ENCODE measurements around the gene KIF4A. TPM values are rescaled to one million over a fixed set of nuclear protein-coding genes. Genes with fewer than 3 reads are reported as not detected.
A peak's percentile ranks its signal among the peaks of the same experiment; 100 is the strongest.

The KIF4A gene
- total and polyA plus RNA-seq, 2 of the 13 experiments (the other 11 are each of a cell fraction or from before 2014, with no cell fraction given), result 9.4 to 28.2 TPM

GRCh38 chrX:70289793-70290770 is at the start of gene KIF4A, which contains the start of gene PDZD11 (continued):
- TF ChIP-seq PCBP1 (IDR thresholded peaks at IDR 0.05; ENCODE audit: borderline replicate concordance, low read depth, low read length), result no peak
- TF ChIP-seq SNAI1 (CRISPR knock-in tag; IDR thresholded peaks at IDR 0.05; ENCODE audit: borderline replicate concordance), result no peak
- TF ChIP-seq KAT8 (CRISPR knock-in tag; IDR thresholded peaks at IDR 0.05), result peak; percentile 65
- no peak for TF ChIP-seq SMYD3 (CRISPR knock-in tag; IDR thresholded peaks at IDR 0.05)
- TF ChIP-seq ELF3 (CRISPR knock-in tag; IDR thresholded peaks at IDR 0.05), result peak; percentile 30; the same call in 1 of the 2 replicates
- no peak for TF ChIP-seq ZNF547 (CRISPR knock-in tag; IDR thresholded peaks at IDR 0.05)
- no peak for TF ChIP-seq HNF4A (CRISPR knock-in tag; IDR thresholded peaks at IDR 0.05)
- no peak for TF ChIP-seq ZNF160 (CRISPR knock-in tag; IDR thresholded peaks at IDR 0.05)
- TF ChIP-seq NCOA2 (CRISPR knock-in tag; IDR thresholded peaks at IDR 0.05), result no peak
- no peak for TF ChIP-seq ADNP (CRISPR knock-in tag; IDR thresholded peaks at IDR 0.05)
- TF ChIP-seq TBX3 (IDR thresholded peaks at IDR 0.05; ENCODE audit: borderline replicate concordance), result no peak
- no peak for TF ChIP-seq SUZ12 (IDR thresholded peaks at IDR 0.05; ENCODE audit: low read depth, low read length)
- peak; percentile 68 for TF ChIP-seq RBFOX2 (IDR thresholded peaks at IDR 0.05; ENCODE audit: low read depth, low read length)
- TF ChIP-seq DMAP1 (CRISPR knock-in tag; IDR thresholded peaks at IDR 0.05), result peak; percentile 19; the same call in 1 of the 2 replicates
- TF ChIP-seq ZNF12 (CRISPR knock-in tag; IDR thresholded peaks at IDR 0.05), result no peak
- TF ChIP-seq FOXJ3 (CRISPR knock-in tag; IDR thresholded peaks at IDR 0.05; ENCODE audit: borderline replicate concordance), result no peak
- no peak for TF ChIP-seq CHD2 (IDR thresholded peaks at IDR 0.05; ENCODE audit: low read depth, low read length)
- peak; percentile 95 for TF ChIP-seq SAP130 (CRISPR knock-in tag; IDR thresholded peaks at IDR 0.05; ENCODE audit: low read depth)
- no peak for TF ChIP-seq KLF9 (CRISPR knock-in tag; IDR thresholded peaks at IDR 0.05; ENCODE audit: low read depth)
- TF ChIP-seq, protein P1, sequence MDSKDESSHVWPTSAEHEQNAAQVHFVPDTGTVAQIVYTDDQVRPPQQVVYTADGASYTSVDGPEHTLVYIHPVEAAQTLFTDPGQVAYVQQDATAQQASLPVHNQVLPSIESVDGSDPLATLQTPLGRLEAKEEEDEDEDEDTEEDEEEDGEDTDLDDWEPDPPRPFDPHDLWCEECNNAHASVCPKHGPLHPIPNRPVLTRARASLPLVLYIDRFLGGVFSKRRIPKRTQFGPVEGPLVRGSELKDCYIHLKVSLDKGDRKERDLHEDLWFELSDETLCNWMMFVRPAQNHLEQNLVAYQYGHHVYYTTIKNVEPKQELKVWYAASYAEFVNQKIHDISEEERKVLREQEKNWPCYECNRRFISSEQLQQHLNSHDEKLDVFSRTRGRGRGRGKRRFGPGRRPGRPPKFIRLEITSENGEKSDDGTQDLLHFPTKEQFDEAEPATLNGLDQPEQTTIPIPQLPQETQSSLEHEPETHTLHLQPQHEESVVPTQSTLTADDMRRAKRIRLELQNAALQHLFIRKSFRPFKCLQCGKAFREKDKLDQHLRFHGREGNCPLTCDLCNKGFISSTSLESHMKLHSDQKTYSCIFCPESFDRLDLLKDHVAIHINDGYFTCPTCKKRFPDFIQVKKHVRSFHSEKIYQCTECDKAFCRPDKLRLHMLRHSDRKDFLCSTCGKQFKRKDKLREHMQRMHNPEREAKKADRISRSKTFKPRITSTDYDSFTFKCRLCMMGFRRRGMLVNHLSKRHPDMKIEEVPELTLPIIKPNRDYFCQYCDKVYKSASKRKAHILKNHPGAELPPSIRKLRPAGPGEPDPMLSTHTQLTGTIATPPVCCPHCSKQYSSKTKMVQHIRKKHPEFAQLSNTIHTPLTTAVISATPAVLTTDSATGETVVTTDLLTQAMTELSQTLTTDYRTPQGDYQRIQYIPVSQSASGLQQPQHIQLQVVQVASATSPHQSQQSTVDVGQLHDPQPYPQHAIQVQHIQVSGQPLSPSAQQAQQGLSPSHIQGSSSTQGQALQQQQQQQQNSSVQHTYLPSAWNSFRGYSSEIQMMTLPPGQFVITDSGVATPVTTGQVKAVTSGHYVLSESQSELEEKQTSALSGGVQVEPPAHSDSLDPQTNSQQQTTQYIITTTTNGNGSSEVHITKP (CRISPR knock-in tag; IDR thresholded peaks at IDR 0.05; ENCODE audit: low read depth), result no peak
- 0 out of 2 replicates have a peak, but pooled peaks have one; percentile 8 for TF ChIP-seq CTCF (CRISPR knock-in tag; IDR thresholded peaks at IDR 0.05)
- no peak for TF ChIP-seq ZNF841 (CRISPR knock-in tag; IDR thresholded peaks at IDR 0.05; ENCODE audit: borderline replicate concordance)
- no peak for TF ChIP-seq MAF1 (CRISPR knock-in tag; IDR thresholded peaks at IDR 0.05; ENCODE audit: borderline replicate concordance)
- TF ChIP-seq HMGXB4 (CRISPR knock-in tag; IDR thresholded peaks at IDR 0.05; ENCODE audit: borderline replicate concordance in 1 of 2, low read depth in 1 of 2), result 0 out of 4 replicates have a peak, but pooled peaks of 1 of the 2 experiments have one; percentile 12

Data from HepG2 (cell line).